ENCODE results near the gene ZDHHC14.

DNA sequence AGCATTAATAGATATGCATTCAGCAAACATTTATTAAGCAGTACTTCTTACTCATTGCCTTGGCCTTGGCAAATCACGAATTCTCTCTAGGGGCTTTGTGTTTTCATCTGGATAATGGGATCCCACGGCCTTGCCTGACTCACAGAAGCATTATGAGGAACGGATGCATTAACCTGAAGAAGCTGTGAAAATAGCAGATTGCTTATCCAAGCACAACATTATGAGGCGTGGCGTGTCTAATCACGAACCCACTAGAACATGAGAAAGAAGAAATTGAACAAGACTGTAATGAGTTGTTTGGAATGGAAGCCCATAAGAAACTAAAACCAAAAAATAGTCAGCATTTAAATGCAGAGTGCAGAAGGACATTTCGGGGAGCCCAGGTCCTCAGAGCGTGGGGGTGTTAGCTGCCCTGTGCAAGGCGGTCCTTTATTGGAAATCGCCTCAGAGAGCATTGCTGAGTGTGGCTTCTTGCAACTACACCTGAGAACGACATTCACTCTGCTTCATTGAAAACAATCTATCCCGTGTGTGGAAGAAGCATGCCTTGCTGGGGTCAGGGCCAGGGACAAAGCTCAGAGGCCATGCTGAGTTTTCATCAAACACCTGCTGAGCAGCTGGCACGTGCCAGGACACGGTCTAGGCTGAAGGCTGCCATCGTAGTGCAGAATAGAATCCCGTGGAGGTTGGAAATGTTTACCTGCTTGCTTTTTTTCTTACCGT is 179.9 kb downstream of the ZDHHC14 start:
- TF ChIP-seq CTCF (IDR thresholded peaks at IDR 0.05): no peak
- no peak for TF ChIP-seq POLR2A (IDR thresholded peaks at IDR 0.05)
